Retinal pigment epithelial cell (primary cell): ENCODE data around the gene SLC9A1.
"Not testable (repeated sequence)": the region's sequence is repeated elsewhere in the genome, so short reads cannot be mapped to it uniquely, and the experiment has no call there.

ENCODE experiments used
- DNase-seq: peaks from one replicate; pipeline ENCODE4 v3.0.0-alpha.2; 2010; ENCODE audit warnings: low read depth
- H3K4me3 ChIP-seq: 2 replicates; pipeline ENCODE4 v1.5.1; 2011; ENCODE audit warnings: mild to moderate bottlenecking, low read length, control low read depth, moderate library complexity
- CTCF ChIP-seq: conservative IDR thresholded peaks from 2 replicates; pipeline ENCODE4 v1.5.1; 2011; ENCODE audit warnings: low read depth, low read length, control low read depth, inconsistent platforms

The SLC9A1 gene

DNA sequence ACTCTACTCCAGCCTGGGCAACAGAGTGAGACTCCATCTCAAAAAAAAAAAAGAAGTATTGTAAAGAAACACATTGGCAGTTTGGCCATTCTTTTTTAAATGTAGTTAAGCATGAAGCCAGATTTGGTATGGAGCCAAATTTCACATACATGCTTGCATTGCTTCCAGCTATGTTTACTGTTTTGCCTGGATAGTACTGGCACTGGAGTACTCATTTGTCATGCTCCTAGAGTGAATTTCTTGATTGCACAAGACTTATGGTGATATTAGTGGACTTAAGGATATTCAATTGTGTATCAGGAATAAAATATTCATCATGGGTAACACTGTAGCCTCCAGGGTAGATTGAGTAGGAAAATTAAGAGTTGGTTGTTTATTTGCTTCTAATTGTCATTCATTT, 24.5 kb upstream of the SLC9A1 start:
- H3K4me3 ChIP-seq: no peak overlapping the region
- no peak for DNase-seq
- TF ChIP-seq CTCF: no peak

DNA sequence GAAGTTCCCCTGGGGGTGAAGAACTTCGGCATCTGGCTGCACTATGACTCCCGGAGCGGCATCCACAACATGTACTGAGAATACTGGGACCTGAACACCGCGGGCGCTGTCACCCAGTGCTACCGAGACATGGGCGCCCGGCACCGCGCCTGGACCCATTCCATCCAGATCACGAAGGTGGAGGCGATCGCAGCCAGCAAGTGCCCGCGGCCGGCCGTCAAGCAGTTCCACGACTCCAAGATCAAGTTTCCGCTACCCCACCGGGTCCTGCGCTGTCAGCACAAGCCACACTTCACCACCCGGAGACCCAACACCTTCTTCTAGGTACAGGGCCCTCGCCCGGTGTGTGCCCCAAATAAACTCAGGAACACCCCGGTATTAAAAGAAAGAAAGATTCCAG, 22.0 kb upstream of the SLC9A1 start:
- H3K4me3 ChIP-seq: no peak overlapping the region
- DNase-seq: no peak
- TF ChIP-seq CTCF: no peak

DNA sequence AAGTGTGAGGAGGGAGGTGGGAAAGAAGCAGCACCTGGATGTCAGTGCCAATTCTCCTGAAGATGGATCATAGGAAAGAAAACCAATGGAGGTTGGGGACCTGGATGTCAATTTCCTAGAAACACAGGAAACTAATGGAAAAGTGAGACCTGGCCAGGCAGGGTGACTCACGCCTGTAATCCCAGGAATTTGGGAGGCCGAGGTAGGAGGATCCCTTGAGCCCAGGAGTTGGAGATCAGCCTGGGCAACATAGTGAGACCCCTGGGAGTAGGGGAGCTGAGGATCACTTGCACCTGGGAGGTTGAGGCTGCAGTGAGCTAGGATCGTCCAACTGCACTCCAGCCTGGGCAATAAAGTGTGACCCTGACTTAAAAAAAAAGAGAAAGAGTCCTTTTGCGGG, 21.4 kb upstream of the SLC9A1 start:
- TF ChIP-seq CTCF: no peak
- no peak overlapping the region for H3K4me3 ChIP-seq
- DNase-seq: no peak

GRCh38 chr1:27172992-27173391, 18.1 kb upstream of the SLC9A1 start:
- DNase-seq, H3K4me3 ChIP-seq: not testable (repeated sequence)

DNA sequence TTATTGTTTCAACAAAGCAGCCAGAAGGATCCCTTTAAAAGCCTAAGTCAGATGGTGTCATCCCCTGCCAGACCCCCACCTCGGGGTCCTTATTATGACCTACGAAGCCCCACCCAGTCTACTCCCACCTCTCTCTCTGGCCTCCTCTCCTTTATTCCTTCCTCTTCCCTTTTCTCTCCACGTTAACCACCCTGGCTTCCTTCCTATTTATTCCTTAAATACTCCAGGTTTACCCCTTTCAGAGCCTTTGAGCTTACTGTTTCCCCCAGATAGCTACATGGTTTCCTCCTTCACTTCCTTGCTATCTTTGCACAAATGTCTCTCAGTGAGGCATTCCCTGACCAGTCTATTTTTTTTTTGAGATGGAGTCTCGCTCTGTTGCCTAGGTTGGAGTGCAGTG, 12.0 kb upstream of the SLC9A1 start:
- H3K4me3 ChIP-seq: no peak overlapping the region
- TF ChIP-seq CTCF: no peak
- DNase-seq: no peak

- no peak for DNase-seq
- H3K4me3 ChIP-seq: no peak overlapping the region
- TF ChIP-seq CTCF: no peak
Observed at GRCh38 chr1:27166351-27166802, 11.5 kb upstream of the SLC9A1 start.

- H3K4me3 ChIP-seq: no peak overlapping the region
- DNase-seq: no peak
- TF ChIP-seq CTCF: no peak
Observed at GRCh38 chr1:27163093-27163492, 8.2 kb upstream of the SLC9A1 start.

GRCh38 chr1:27162090-27162489, 7.2 kb upstream of the SLC9A1 start:
- no peak for TF ChIP-seq CTCF

More at GRCh38 chr1:27162090-27162489, 7.2 kb upstream of the SLC9A1 start:
- DNase-seq: no peak
- no peak overlapping the region for H3K4me3 ChIP-seq
